ENCODE data around the gene LNP1. TPM values are rescaled to one million over a fixed set of nuclear protein-coding genes. Genes with fewer than 3 reads are reported as not detected.

Gene LNP1
- total RNA-seq, 1 donor from 2014 or later: 1.9 TPM

DNA sequence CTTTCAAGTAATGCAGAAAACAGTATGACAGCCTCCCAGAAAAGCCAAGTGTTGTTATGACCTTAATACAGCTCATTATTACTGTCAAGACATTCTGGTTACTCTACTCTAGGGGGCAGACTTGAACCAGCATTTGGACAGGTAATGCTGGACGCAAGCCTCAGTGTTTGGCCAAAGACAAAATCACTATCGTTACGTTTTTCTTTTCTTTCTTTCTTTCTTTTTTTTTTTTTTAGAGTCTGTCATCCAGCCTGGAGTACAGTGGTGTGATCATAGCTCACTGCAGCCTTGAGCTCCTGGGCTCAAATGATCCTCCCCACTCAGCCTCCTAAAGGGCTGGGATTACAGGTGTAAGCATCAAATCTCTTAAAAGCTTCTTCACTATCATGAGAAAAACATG lies 61.7 kb downstream of the LNP1 start:
- no peaks in the 10 kb centered on the region for H3K4me1 ChIP-seq
- intact Hi-C loops (cut with DNase I): no loop called here
- no peaks in the 10 kb centered on the region for H3K27me3 ChIP-seq
- no peak overlapping the region for H3K27ac ChIP-seq
- TF ChIP-seq, protein P1, sequence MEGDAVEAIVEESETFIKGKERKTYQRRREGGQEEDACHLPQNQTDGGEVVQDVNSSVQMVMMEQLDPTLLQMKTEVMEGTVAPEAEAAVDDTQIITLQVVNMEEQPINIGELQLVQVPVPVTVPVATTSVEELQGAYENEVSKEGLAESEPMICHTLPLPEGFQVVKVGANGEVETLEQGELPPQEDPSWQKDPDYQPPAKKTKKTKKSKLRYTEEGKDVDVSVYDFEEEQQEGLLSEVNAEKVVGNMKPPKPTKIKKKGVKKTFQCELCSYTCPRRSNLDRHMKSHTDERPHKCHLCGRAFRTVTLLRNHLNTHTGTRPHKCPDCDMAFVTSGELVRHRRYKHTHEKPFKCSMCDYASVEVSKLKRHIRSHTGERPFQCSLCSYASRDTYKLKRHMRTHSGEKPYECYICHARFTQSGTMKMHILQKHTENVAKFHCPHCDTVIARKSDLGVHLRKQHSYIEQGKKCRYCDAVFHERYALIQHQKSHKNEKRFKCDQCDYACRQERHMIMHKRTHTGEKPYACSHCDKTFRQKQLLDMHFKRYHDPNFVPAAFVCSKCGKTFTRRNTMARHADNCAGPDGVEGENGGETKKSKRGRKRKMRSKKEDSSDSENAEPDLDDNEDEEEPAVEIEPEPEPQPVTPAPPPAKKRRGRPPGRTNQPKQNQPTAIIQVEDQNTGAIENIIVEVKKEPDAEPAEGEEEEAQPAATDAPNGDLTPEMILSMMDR (IDR thresholded peaks at IDR 0.05): peak; percentile 76
- DNase-seq: no peak
- H3K4me3 ChIP-seq: no peak overlapping the region
- H3K9me3 ChIP-seq: no peaks in the 10 kb centered on the region
- peak; percentile 92 for ATAC-seq
- H3K36me3 ChIP-seq: no peaks in the 10 kb centered on the region

- no peaks in the 10 kb centered on the region for H3K9me3 ChIP-seq
- no peak overlapping the region for H3K27ac ChIP-seq
- H3K4me1 ChIP-seq: no peaks in the 10 kb centered on the region
- TF ChIP-seq, protein P1 (IDR thresholded peaks at IDR 0.05): no peak
- ATAC-seq: no peak
- H3K27me3 ChIP-seq: no peaks in the 10 kb centered on the region
- intact Hi-C loops (cut with DNase I): no loop called here
- no peak for DNase-seq
- H3K36me3 ChIP-seq: no peaks in the 10 kb centered on the region
- no peak overlapping the region for H3K4me3 ChIP-seq
Observed at GRCh38 chr3:100463646-100464155, 62.4 kb downstream of the LNP1 start.

- TF ChIP-seq, protein P1 (IDR thresholded peaks at IDR 0.05): no peak
- Histone ChIP-seq H3K36me3 (no peaks in the 10 kb centered on the region), H3K4me1 (no peaks in the 10 kb centered on the region), H3K27me3 (no peaks in the 10 kb centered on the region), H3K27ac (no peak overlapping the region), H3K9me3 (no peaks in the 10 kb centered on the region), H3K4me3 (no peak overlapping the region)
- intact Hi-C loops (cut with DNase I): loop anchor here (5.0 kb wide), 1 partner anchor 121 kb away; no protein-coding TSS in a partner anchor
- ATAC-seq (peak; percentile 38), DNase-seq (no peak)
Observed at GRCh38 chr3:100465892-100466777, 64.8 kb downstream of the LNP1 start.

- no peak for ATAC-seq
- Histone ChIP-seq H3K4me3 (no peak overlapping the region), H3K27ac (no peak overlapping the region), H3K9me3 (no peaks in the 10 kb centered on the region), H3K36me3 (no peaks in the 10 kb centered on the region), H3K4me1 (no peaks in the 10 kb centered on the region), H3K27me3 (no peaks in the 10 kb centered on the region)
- no peak for DNase-seq
- intact Hi-C loops (cut with DNase I): loop anchor here (5.0 kb wide), 1 partner anchor 120 kb away; no protein-coding TSS in a partner anchor
- TF ChIP-seq, protein P1 (IDR thresholded peaks at IDR 0.05): no peak
Observed at GRCh38 chr3:100467133-100467532, 65.8 kb downstream of the LNP1 start.

DNA sequence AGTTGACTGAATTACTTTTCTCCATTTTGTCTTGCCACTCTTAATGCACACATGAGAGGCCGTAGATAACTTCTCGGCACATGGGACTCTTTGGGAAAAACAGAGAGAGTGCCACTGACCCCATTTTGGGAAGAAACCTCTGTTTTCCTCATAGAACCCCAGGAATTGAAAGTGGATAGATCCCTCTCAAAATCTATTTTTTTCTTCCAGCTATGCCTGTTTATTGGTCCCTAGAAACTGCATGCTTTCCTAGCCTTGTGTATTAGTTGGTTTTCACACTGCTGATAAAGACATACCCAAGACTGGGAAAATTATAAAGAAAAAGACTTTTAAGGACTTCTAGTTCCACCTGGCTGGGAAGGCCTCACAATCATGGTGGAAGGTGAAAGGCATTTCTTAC lies 67.3 kb downstream of the LNP1 start:
- no peaks in the 10 kb centered on the region for H3K9me3 ChIP-seq
- no peaks in the 10 kb centered on the region for H3K4me1 ChIP-seq
- TF ChIP-seq, protein P1 (IDR thresholded peaks at IDR 0.05): no peak
- H3K27me3 ChIP-seq: no peaks in the 10 kb centered on the region
- intact Hi-C loops (cut with DNase I): loop anchor here (5.0 kb wide), 1 partner anchor 119 kb away; no protein-coding TSS in a partner anchor
- DNase-seq: no peak
- ATAC-seq: no peak
- no peak overlapping the region for H3K27ac ChIP-seq
- no peaks in the 10 kb centered on the region for H3K36me3 ChIP-seq
- no peak overlapping the region for H3K4me3 ChIP-seq
